Naive thymus-derived CD4-positive, alpha-beta T cell (primary cell): Measurements from ENCODE around the gene SETD1B. TPM values are rescaled to one million over a fixed set of nuclear protein-coding genes. Genes with fewer than 3 reads are reported as not detected.
"Not testable (repeated sequence)": the region's sequence is repeated elsewhere in the genome, so short reads cannot be mapped to it uniquely, and the experiment has no call there.

ENCODE experiments used
- ATAC-seq: fragments of 150-1000 bp; cut with Tn5 transposase; 2 replicates; pipeline ENCODE4 v1.10.0; 2021; ENCODE audit warnings: mild to moderate bottlenecking, moderate library complexity
- CTCF ChIA-PET: fragments of 350-600 bp; sonication (Branson Sonifier 250); formaldehyde crosslinking; loops from one replicate; lab custom pipeline; 2021; ENCODE audit warnings: antibody characterized with exemption; lab: Charles Lee
- POLR2A ChIA-PET: fragments of 350-600 bp; sonication (Branson Sonifier 250); formaldehyde crosslinking; loops from one replicate; lab custom pipeline; 2021; ENCODE audit warnings: antibody characterized with exemption, inconsistent platforms; lab: Charles Lee
- DNase-seq, 9 donors: peaks; one replicate each; pipeline versions ENCODE4 v3.0.0 to v3.0.0-alpha.2; 2020 to 2022; ENCODE audit warnings: mixed read lengths in 1 of 9
- H3K27ac ChIP-seq: one replicate; pipeline ENCODE4 v1.7.0; 2013; ENCODE audit warnings: mild to moderate bottlenecking, low read depth, low read length, moderate library complexity
- H3K27me3 ChIP-seq, 2 donors: one replicate each; pipeline ENCODE4 v1.7.0; 2013; ENCODE audit warnings: low read length in 2 of 2, mild to moderate bottlenecking in 2 of 2, moderate library complexity in 2 of 2; ENCODE audit not compliant: control insufficient read depth in 2 of 2, insufficient read depth in 2 of 2
- H3K36me3 ChIP-seq, 3 experiments: 1 replicate in 2 of 3; 2 replicates in 1 of 3; pipeline ENCODE4 v1.7.0; 2013; ENCODE audit warnings: low read length in 3 of 3, mild to moderate bottlenecking in 3 of 3, moderate library complexity in 1 of 3; ENCODE audit not compliant: insufficient read depth in 3 of 3, control insufficient read depth in 2 of 3
- H3K4me1 ChIP-seq, 2 donors: one replicate each; pipeline ENCODE4 v1.7.0; 2013; ENCODE audit warnings: low read length in 2 of 2, mild to moderate bottlenecking in 2 of 2, moderate library complexity in 1 of 2; ENCODE audit not compliant: control insufficient read depth in 2 of 2, insufficient read depth in 2 of 2
- H3K4me3 ChIP-seq: 2 replicates; pipeline ENCODE4 v1.7.0; 2013; ENCODE audit warnings: mild to moderate bottlenecking, low read length
- H3K9me3 ChIP-seq, 3 experiments: 1 replicate in 2 of 3; 2 replicates in 1 of 3; pipeline ENCODE4 v1.7.0; 2013; ENCODE audit warnings: low read length in 3 of 3; ENCODE audit not compliant: control insufficient read depth in 2 of 3
- H3K27ac Mint-ChIP-seq, 9 donors: one replicate each; pipeline ENCODE4 v1.8.0; 2020 to 2022; ENCODE audit warnings: mixed read lengths in 9 of 9, mild to moderate bottlenecking in 8 of 9, moderate library complexity in 5 of 9, inconsistent platforms in 2 of 9
- H3K27me3 Mint-ChIP-seq, 5 donors: one replicate each; pipeline ENCODE4 v1.8.0; 2021 to 2022; ENCODE audit warnings: mixed read lengths in 5 of 5, mild to moderate bottlenecking in 1 of 5
- H3K36me3 Mint-ChIP-seq, 5 donors: one replicate each; pipeline ENCODE4 v1.8.0; 2020 to 2022; ENCODE audit warnings: mixed read lengths in 5 of 5, mild to moderate bottlenecking in 3 of 5, inconsistent platforms in 1 of 5
- H3K4me1 Mint-ChIP-seq, 7 donors: one replicate each; pipeline ENCODE4 v1.8.0; 2020 to 2022; ENCODE audit warnings: mixed read lengths in 7 of 7, mild to moderate bottlenecking in 3 of 7, inconsistent platforms in 1 of 7
- H3K4me3 Mint-ChIP-seq, 10 donors: one replicate each; pipeline ENCODE4 v1.8.0; 2020 to 2022; ENCODE audit warnings: mild to moderate bottlenecking in 10 of 10, mixed read lengths in 10 of 10, moderate library complexity in 6 of 10, inconsistent platforms in 2 of 10
- H3K9me3 Mint-ChIP-seq, 11 donors: one replicate each; pipeline ENCODE4 v1.8.0; 2020 to 2022; ENCODE audit warnings: mixed read lengths in 11 of 11, mild to moderate bottlenecking in 4 of 11, inconsistent platforms in 1 of 11, moderate library complexity in 1 of 11
- intact Hi-C, 2 donors: fragments of 100-400 bp; cut with micrococcal nuclease; formaldehyde crosslinking; loops; one replicate each; pipeline ENCODE4 v1.15.1; 2023
- polyA plus RNA-seq, 2 donors: library from polyadenylated mRNA; unstranded; fragments of 300-500 nt; fragmentation: Illumina TruSeq; gene quantifications; one replicate each; pipeline ENCODE4 v1.2.3, GENCODE V29; 2021
- total RNA-seq, 6 experiments: library from RNA in 5 of 6; stranded (reverse) in 5 of 6; gene quantifications; 1 replicate in 5 of 6; 2 replicates in 1 of 6; pipeline ENCODE4 v1.2.3 and lab custom pipeline; 2021 to 2026

Gene SETD1B
- total and polyA plus RNA-seq, 7 experiments from 2014 or later, result 2.1 to 124 (median 77.7) TPM

DNA sequence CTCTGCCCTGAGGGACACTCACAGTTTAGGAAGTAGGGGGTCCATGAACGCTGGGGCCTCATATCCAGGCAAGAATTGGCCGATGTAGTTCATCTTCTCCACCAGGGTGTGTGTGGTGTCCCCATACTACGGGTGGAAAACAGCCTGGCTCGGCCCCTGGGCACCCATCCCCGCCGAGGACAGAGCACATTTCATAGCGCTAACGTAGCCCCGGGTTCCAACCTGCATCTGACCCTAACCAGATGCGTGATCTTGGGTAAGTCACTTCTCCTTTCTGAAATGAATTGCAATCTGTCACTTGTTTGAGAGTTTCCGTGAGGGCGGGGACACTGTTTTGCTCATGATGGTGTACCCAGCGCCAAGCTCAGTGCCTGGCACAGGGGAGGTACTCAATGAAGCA, 45.9 kb downstream of the SETD1B start:
- Mint-ChIP-seq H3K27ac (no peak overlapping the region), H3K4me3 (no peak overlapping the region), H3K9me3 (no peaks in the 10 kb centered on the region), H3K4me1 (peaks cover 0 to 3% (median 0%) of the 10 kb centered on the region in 7 donors), H3K36me3 (peaks cover 0 to 3% (median 0%) of the 10 kb centered on the region in 5 donors), H3K27me3 (peaks cover 0 to 2% (median 0%) of the 10 kb centered on the region in 5 donors)
- ATAC-seq (peak; percentile 16), DNase-seq (no peak)
- intact Hi-C loops, result no loop called here
- ChIA-PET POLR2A (no interaction called here), CTCF (no interaction called here)
- no peak overlapping the region for H3K27ac ChIP-seq
- H3K9me3 ChIP-seq, result no peaks in the 10 kb centered on the region
- no peak overlapping the region for H3K4me3 ChIP-seq
- H3K27me3 ChIP-seq, result no peaks in the 10 kb centered on the region
- H3K36me3 ChIP-seq, result no peaks in the 10 kb centered on the region
- H3K4me1 ChIP-seq, result no peaks in the 10 kb centered on the region

DNA sequence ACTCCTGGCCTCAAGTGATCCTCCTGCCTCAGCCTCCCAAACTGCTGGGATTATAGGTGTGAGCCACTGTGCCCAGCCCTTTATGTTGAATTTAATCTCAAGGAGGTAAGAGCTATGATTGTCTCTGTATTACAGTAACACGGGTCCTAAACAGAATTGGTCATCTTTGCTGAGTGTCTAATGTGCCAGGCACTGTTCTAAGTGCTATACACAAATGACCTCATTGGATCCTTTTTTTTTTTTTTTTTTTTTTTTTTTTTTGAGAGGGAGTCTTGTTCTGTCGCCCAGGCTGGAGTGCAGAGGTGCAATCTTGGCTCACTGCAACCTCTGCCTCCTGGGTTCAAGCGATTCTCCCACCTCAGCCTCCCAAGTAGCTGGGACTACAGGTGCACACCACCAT, 48.6 kb downstream of the SETD1B start:
- POLR2A ChIA-PET, intact Hi-C loops, H3K27me3 Mint-ChIP-seq, H3K36me3 Mint-ChIP-seq, ATAC-seq, H3K4me3 ChIP-seq, H3K27me3 ChIP-seq, H3K27ac ChIP-seq, H3K9me3 Mint-ChIP-seq, H3K4me1 ChIP-seq, H3K27ac Mint-ChIP-seq, DNase-seq, H3K36me3 ChIP-seq, H3K9me3 ChIP-seq, H3K4me3 Mint-ChIP-seq: not testable (repeated sequence)
- H3K4me1 Mint-ChIP-seq, result peaks cover 0 to 10% (median 0%) of the 10 kb centered on the region in 7 donors
- CTCF ChIA-PET, result interaction anchor here (0.8 kb wide), 1 partner anchor 50 kb away, joined by 3 read pairs; no protein-coding TSS in a partner anchor

GRCh38 chr12:121857322-121858246, 53.8 kb downstream of the SETD1B start:
- ATAC-seq (no peak), DNase-seq (no peak)
- H3K4me1 ChIP-seq, result no peaks in the 10 kb centered on the region
- intact Hi-C loops, result no loop called here
- Mint-ChIP-seq H3K9me3 (no peaks in the 10 kb centered on the region), H3K27me3 (no peaks in the 10 kb centered on the region), H3K27ac (no peak overlapping the region), H3K36me3 (peaks cover 0 to 4% (median 0%) of the 10 kb centered on the region in 5 donors), H3K4me1 (peaks cover 0 to 7% (median 0%) of the 10 kb centered on the region in 7 donors), H3K4me3 (no peak overlapping the region)
- POLR2A ChIA-PET, result interaction anchor here (0.6 kb wide), 1 partner anchor 412 kb away, joined by 4 read pairs; no protein-coding TSS in a partner anchor
- no peaks in the 10 kb centered on the region for H3K9me3 ChIP-seq
- no peaks in the 10 kb centered on the region for H3K27me3 ChIP-seq
- H3K4me3 ChIP-seq, result no peak overlapping the region
- H3K36me3 ChIP-seq, result no peaks in the 10 kb centered on the region
- H3K27ac ChIP-seq, result no peak overlapping the region
- CTCF ChIA-PET, result no interaction called here

GRCh38 chr12:121858318-121858661, 54.5 kb downstream of the SETD1B start:
- DNase-seq (no peak), ATAC-seq (no peak)
- Histone ChIP-seq H3K36me3 (no peaks in the 10 kb centered on the region), H3K9me3 (no peaks in the 10 kb centered on the region), H3K4me1 (no peaks in the 10 kb centered on the region), H3K27me3 (no peaks in the 10 kb centered on the region), H3K27ac (no peak overlapping the region), H3K4me3 (no peak overlapping the region)
- Mint-ChIP-seq H3K27ac (no peak overlapping the region), H3K9me3 (no peaks in the 10 kb centered on the region), H3K36me3 (peaks cover 0 to 4% (median 0%) of the 10 kb centered on the region in 5 donors), H3K27me3 (no peaks in the 10 kb centered on the region), H3K4me1 (peaks cover 0 to 7% (median 0%) of the 10 kb centered on the region in 7 donors), H3K4me3 (no peak overlapping the region)
- CTCF ChIA-PET, result no interaction called here
- intact Hi-C loops, result no loop called here
- POLR2A ChIA-PET, result interaction anchor here (0.6 kb wide), 1 partner anchor 412 kb away, joined by 4 read pairs; no protein-coding TSS in a partner anchor

GRCh38 chr12:121858662-121859572, 55.1 kb downstream of the SETD1B start, which contains the start of gene HPD:
HPD (minus strand) TSS chr12:121858859; CDS start chr12:121858823, 36 bp downstream.
- peaks cover 0 to 4% (median 0%) of the 10 kb centered on the region in 5 donors for H3K36me3 Mint-ChIP-seq
- DNase-seq (no peak), ATAC-seq (no peak)
- Histone ChIP-seq H3K4me1 (no peaks in the 10 kb centered on the region), H3K9me3 (no peaks in the 10 kb centered on the region), H3K36me3 (no peaks in the 10 kb centered on the region), H3K27ac (no peak within 1 kb of the TSS), H3K4me3 (no peak within 1 kb of the TSS), H3K27me3 (no peaks in the 10 kb centered on the region)
- ChIA-PET CTCF (no interaction called here), POLR2A (no interaction called here)
- intact Hi-C loops, result no loop called here
- no peak within 1 kb of the TSS for H3K4me3 Mint-ChIP-seq
- peaks cover 0 to 7% (median 0%) of the 10 kb centered on the region in 7 donors for H3K4me1 Mint-ChIP-seq
- no peak within 1 kb of the TSS for H3K27ac Mint-ChIP-seq
- H3K9me3 Mint-ChIP-seq, result no peaks in the 10 kb centered on the region
- H3K27me3 Mint-ChIP-seq, result no peaks in the 10 kb centered on the region

- ChIA-PET CTCF (no interaction called here), POLR2A (no interaction called here)
- Histone ChIP-seq H3K27me3 (no peaks in the 10 kb centered on the region), H3K9me3 (no peaks in the 10 kb centered on the region), H3K36me3 (no peaks in the 10 kb centered on the region), H3K4me3 (no peak overlapping the region), H3K4me1 (no peaks in the 10 kb centered on the region), H3K27ac (no peak overlapping the region)
- H3K9me3 Mint-ChIP-seq, result no peaks in the 10 kb centered on the region
- ATAC-seq, result no peak
- no peak for DNase-seq
- peaks cover 0 to 7% (median 0%) of the 10 kb centered on the region in 7 donors for H3K4me1 Mint-ChIP-seq
- H3K27me3 Mint-ChIP-seq, result no peaks in the 10 kb centered on the region
- no peak overlapping the region for H3K27ac Mint-ChIP-seq
- no peak overlapping the region for H3K4me3 Mint-ChIP-seq
- H3K36me3 Mint-ChIP-seq, result no peaks in the 10 kb centered on the region
- intact Hi-C loops, result no loop called here
Measured at GRCh38 chr12:121860257-121860656, 56.4 kb downstream of the SETD1B start.
